Activated CD8-positive, alpha-beta memory T cell treated with anti-CD3 and anti-CD28 coated beads for 36 hours (primary cell): ENCODE results near the gene ATAD3A. TPM values are rescaled to one million over a fixed set of nuclear protein-coding genes. Genes with fewer than 3 reads are reported as not detected.

ENCODE experiments used
- CTCF ChIA-PET: fragments of 350-600 bp; sonication (Branson Sonifier 250); formaldehyde crosslinking; loops from one replicate; lab custom pipeline; 2021; ENCODE audit warnings: antibody characterized with exemption; lab: Charles Lee
- POLR2A ChIA-PET: fragments of 350-600 bp; sonication (Branson Sonifier 250); formaldehyde crosslinking; loops from one replicate; lab custom pipeline; 2021; ENCODE audit warnings: antibody characterized with exemption; lab: Charles Lee
- total RNA-seq, 2 experiments: library from RNA; stranded (reverse); gene quantifications; one replicate each; pipeline ENCODE4 v1.2.3, GENCODE V29; 2021

Gene ATAD3A
- total RNA-seq, 2 experiments from 2014 or later, result 92.8 to 97.5 TPM

DNA sequence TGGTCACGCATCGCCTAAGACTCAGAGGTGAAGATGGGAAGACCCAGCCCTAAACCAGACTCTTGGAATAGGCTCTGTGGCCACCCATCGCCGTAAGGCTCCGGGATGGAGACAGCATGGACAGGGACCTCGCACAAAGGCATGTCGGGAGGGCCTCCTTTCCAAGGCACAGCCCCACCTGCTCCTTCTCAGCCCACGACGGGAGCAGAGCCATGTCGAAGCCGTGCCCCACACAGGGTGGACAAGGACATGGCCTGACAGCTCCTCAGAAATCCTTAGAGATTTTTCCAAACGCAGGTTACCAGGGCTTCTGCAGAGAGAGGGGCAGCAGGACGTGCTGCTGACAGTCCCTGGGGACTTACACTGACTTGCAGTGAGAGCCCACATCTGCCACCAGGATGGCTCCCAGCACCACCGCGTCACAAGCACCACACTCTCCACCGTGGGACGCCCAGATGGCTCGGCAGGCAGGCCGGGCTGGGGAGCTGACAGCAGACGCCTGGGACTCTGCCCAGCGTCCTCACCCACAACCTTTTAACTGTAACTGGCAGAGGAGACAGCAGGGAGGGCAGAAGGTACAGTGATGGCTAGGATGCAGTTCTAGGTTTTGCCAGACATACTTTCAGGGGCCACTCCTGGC lies 50.7 kb downstream of the ATAD3A start:
- ChIA-PET POLR2A (interaction anchor here (0.6 kb wide), 1 partner anchor 21 kb away, joined by 7 read pairs; no protein-coding TSS in a partner anchor), CTCF (interaction anchor here (0.7 kb wide), 1 partner anchor 1920 kb away, joined by 3 read pairs; no protein-coding TSS in a partner anchor)

DNA sequence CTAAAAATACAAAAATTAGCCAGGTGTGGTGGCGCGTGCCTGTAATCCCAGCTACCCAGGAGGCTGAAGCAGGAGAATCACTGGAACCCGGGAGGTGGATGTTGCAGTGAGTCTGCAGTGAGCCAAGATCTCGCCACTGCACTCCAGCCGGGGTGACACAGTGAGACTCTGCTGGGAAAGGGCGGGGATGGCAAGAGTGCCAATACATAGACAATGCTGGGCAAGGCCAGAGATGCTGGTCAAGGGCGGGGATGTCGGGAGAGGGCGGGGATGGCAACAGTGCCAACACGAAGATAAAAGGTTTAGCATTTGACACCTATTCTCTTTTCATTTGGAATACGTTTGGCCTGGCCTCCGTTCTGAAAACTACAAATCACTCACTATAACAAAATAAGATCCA lies 51.7 kb downstream of the ATAD3A start:
- ChIA-PET CTCF (no interaction called here), POLR2A (no interaction called here)

DNA sequence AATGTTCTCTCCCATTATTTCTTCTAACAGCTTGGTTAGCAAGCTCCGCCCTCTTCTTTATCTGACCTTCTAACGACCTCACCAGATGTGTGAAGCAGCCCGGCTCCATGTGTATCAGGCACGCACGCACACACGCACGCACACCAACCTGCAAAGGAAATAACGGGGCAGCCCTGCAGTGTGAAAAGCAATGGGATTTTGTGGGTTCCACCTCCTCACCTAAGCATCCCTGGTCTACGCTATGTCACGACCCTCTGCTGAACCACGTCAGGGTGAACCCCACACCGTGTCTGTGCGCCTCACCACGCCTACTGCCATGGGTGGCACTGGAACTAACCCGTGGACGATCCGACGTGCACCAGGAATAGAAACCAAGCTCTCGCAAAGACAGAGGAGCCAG lies 52.3 kb downstream of the ATAD3A start:
- ChIA-PET POLR2A (no interaction called here), CTCF (no interaction called here)

DNA sequence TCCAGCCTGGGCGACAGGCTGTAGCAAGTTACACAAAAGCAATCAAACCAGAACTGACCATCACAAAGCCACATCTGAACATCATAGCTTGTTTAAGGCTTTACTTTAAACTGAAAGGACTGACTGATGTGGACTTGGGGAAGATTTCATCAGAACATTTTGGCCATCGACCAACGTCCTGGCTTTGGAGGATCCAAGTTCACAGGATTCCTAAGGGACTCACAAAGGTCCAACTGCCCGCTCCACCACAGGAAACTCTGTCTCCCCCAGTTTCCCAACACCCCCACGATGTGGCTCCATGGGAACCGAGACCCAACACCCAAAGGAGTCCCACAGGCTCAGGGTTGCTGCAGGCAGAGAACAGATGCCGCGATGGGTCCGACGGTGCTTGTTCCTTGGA lies 53.4 kb downstream of the ATAD3A start:
- ChIA-PET CTCF (interaction anchor here (0.7 kb wide), 1 partner anchor 253 kb away, joined by 3 read pairs; no protein-coding TSS in a partner anchor), POLR2A (no interaction called here)

DNA sequence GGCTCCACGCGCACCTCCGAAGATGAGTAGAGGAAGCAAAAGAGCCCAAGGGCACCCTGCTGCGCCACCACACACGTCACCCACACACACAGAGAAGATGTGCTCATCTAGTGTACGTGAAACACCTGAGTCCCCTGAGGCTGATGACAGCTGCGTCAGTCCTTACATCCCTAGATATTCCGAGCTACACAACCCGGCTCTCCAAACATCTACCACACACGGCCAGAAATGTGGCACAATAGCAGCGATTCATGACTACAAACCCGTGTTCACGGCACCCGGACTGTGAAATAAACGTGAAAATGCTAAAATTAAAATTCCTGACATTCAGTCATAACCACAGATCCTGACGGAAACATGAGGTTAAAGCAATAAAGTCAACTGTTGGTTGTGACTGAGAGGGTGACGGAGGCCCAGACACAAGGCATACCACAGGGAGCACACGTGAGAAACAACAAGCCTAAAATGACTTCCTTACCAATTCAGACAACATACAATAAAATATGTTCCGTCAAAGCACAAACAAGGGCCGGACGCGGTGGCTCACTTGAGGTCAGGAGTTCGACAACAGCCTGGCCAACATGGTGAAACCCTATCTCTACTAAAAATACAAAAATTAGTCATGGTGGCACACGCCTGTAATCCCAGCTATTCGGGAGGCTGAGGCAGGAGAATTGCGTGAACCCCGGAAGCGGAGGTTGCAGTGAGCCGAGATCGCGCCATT lies 55.4 kb downstream of the ATAD3A start:
- POLR2A ChIA-PET, result no interaction called here
- CTCF ChIA-PET, result interaction anchor here (0.6 to 0.7 kb wide), 2 partner anchors 44 to 46 kb away, joined by 3 read pairs; no protein-coding TSS in a partner anchor

DNA sequence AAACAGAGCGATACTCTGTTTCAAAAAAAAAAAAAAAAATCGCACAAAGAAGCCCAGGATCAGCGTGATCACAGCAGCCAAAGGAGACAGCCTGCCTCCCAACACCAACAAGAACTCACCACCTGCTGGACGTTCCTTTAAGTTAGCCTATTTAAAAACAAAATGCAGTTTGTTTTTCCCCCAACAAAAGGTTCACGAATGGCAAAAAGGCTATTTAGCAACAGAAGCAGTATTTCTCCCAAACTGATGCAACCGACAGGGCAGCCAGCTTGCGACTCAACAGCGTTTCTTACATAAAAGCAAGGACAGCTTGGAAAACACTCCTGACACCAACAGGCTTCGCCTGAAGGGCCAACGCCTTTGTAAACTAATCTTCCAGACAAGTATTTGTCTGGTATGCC lies 55.9 kb downstream of the ATAD3A start:
- ChIA-PET POLR2A (no interaction called here), CTCF (interaction anchor here (0.7 kb wide), 1 partner anchor 44 kb away, joined by 3 read pairs; no protein-coding TSS in a partner anchor)

DNA sequence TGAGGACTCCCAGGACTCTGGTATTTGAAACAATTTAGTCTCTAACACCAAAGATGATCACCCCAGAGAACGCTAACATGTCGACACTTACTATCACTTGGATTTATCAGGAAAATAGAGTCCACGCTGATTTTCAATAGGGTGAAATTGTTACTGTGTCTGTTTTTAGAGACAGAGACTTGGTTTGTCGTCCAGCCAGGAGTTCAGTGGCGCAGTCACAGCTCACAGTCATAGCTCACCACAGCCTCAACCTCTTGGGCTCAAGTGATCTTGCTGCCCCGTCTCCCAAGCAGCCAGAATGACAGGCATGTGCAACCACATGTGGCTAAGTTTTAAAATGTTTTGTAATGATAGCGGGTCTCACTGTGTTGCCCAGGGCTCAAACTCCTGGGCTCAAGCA lies 57.4 kb downstream of the ATAD3A start:
- POLR2A ChIA-PET, result interaction anchor here (0.7 to 1.0 kb wide), 2 partner anchors 13 to 762 kb away, joined by 3 read pairs; no protein-coding TSS in a partner anchor

DNA sequence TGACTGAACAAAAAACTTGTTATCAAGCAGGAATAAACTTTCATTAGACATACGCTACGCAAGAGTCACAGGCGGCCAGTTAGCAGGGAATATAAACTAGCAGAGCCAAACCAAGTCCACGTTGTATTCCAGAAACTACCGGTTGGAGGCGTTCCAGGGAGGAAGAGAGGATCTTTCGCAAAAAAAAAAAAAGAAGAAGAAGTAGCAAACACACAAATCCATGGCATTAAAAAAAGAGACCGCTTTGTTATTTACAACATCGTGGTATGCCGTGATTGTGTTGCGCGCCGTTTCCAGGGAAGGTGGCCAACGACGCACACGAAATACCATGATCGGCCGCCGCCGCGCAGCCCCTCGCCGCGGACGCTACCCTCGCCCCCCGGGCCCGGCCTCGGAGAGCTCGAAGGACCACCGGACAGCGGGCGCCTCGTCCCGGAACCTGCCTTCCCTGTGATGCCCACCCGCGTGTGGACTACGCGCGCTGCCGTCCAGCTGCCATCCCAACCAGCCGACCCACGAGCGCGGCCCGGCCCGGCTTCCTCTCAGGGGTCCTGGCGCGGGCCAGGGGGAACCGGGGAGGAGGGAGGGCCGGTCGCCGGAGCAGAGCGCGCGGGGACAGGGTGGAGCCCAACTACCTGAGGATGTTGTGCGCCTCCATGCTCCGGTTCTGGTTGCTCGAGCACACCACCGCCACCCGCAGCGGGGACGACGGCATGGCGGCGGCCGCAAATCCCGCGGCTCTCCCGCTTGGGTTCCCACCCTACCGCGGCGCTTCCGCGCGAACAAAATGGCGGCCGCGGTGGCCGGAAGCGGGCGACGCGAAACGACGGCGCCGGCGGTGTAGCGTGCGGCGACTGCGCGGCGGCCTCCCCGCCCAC lies 62.1 kb downstream of the ATAD3A start:
- ChIA-PET POLR2A (no interaction called here), CTCF (interaction anchor here (0.6 kb wide), 1 partner anchor 44 kb away, joined by 6 read pairs; no protein-coding TSS in a partner anchor)

More for the DNA sequence above, 57.4 kb downstream of the ATAD3A start:
- CTCF ChIA-PET, result no interaction called here

DNA sequence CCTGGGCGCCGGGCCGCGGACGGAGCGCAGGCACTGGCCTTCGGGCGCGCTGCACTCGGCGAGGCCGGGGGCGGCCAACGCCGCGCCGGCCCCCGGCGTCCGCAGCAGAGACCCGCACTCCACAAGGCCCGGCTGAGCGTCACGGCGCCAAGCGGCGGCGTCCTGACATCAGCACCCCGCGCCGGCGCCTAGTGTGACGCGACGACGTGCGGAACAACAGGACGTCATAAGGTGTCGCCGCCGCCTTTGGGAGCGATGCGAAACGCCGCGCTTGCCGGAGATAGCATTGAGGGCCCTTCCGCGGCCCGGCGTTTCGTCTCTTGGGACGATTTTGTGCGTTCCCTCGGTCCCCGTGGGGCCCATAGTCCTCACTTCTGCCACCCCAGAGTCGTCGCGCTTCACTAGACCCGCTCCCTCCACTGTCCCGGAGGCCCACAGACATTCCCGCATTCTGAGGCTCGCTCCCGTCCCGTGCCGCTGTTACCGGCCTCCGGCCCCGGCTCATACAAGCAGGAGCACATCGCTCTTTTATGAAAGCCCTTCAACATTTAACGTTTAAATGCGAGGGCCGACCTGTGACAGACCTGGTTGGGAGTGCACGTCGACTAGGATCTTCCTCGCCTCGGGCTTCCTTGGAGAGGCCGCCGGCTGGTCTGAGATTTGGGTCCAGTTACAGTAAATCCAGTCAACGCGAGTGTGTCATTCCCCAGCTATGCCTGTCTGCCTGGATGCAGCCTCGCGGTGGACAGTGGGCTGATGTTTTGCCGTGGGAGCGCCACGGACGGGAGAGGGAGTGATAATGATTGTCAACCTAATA lies 63.0 kb downstream of the ATAD3A start, which contains the start of gene SSU72:
TSS of gene SSU72 (minus strand) at position 143 of the 817 bp plus-strand sequence. CDS start 306 bp downstream, outside the sequence.
- POLR2A ChIA-PET, result no interaction called here
- CTCF ChIA-PET, result interaction anchor here (1.8 kb wide), 1 partner anchor 41 kb away, joined by 3 read pairs; the partner anchor contains the start of gene MIB2

DNA sequence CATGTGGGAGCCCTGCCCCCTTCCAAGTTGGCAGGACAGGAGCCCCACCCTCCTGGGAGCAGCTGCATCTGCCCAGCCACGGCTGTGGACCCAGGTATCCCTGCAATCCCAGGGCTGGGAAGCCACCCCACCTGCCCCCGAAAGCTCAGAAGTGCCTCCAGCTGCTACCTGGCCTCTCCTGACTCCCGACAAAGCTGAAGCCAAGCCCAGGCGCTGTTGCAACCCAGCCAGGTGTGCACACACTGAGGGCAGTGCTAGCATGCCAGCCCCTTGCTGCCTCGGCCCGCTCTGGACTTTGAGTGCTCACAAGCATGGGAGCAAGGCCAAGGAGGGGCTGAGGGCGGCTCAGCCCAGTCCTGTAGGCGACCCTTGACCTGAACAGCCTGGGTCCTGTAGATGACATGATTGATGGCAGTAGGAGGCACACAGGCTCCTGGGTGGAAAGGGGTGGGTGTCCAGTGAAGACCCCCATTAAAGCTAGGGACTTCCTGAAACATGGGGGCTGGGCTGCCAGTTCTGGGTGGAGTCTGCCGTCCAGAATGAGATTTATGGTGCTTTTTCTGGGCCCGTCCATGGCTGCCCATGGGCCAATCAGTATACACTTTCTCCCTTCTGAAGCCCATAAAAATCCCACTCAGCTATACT lies 65.5 kb downstream of the ATAD3A start:
- ChIA-PET CTCF (no interaction called here), POLR2A (no interaction called here)

DNA sequence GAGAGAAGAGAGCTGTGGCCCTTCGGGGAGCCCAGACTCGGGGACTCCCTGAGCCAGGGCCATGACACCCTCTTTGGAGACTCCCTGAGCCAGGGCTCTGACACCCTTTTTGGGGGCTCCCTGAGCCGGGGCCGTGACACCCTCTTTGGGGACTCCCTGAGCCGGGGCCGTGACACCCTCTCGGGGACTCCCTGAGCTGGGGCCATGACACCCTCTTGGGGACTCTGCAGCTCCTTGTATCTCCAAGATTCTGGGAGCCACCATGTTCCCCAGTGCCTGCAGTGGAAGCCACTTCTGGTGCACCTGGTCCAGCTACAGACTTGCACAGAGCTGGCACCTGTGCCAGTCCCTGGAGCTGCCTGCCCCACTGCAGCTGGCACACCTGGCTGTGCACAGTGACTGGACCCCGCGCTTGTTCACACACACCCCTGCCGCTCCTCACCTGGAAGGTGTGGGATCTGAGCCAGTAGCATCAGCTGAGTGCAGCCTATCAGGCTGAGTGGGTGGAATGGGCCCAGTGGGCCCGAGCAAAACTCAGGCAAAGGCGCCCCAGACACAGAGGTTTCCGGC lies 66.5 kb downstream of the ATAD3A start:
- ChIA-PET CTCF (no interaction called here), POLR2A (no interaction called here)

DNA sequence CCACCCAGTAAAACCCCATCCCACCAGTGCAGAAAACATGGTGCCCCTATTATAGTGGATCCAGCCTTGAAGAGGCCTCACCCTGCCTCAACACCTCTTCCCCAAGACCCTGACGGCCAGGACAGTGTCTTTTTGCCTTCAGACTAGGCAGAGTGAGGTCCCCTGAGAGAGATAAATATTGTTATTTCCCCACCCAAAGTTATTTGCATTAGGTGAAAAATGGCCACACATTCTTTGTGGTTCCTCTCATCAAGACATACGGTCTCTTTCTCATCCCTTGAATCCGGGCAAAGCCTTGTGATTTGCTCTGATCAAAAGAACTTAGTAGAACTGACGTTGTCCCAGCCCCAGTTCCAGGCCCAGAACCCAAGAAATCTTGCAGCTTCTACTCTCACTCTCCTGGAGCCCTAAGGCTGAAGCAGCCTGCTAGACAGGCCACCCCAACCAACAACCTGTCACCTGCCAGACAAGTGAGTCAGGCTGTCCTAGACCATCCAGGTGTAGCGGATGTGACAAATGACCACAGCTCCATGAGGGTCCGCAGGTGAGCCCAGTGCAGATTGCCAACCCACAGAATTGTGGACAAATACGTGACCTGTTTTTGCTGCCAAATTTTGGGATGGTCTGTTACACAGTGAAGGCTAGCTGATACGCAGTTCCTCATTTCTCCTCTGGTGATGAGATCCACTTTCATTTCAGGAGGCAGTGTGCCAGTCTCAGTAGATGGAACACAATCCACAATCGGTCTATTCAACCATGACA lies 70.8 kb downstream of the ATAD3A start:
- POLR2A ChIA-PET, result no interaction called here
- CTCF ChIA-PET, result no interaction called here

DNA sequence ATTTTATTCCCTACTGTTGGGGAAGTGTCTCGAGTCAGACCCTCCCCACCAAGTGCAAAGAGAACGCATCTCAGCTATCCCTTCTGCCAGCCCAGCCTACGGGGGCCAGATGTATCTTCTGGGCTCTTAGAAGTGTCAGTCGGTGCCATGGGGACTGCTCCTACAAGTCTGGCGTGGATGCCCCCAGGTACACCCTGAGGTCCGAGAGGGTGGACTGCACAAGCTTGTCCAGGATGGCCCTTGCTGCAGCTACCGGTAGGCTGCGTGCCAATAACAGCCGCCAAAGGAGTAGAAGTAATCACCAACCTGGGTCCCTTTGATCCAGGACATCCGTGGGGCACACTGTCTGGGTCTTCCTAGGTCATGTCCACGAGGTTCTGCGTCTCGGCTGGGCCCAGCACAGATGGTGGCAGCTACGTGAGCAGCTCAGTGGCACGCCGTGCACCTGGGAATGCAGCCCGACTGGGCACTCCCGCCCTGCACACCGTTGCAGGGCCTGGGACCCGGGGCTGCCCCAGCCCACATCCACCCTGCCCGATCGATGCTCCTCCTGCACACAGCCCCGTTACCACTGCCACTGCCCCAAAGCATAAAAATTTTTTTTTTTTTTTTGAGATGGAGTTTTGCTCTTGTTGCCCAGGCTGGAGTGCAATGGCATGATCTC lies 71.5 kb downstream of the ATAD3A start:
- POLR2A ChIA-PET, result interaction anchor here (0.7 kb wide), 1 partner anchor 21 kb away, joined by 7 read pairs; no protein-coding TSS in a partner anchor

More for the DNA sequence above, 71.5 kb downstream of the ATAD3A start:
- CTCF ChIA-PET, result no interaction called here
